GM13977 (cell line): ENCODE data around the gene ELANE.

Source experiments
- DNase-seq: peaks from one replicate; pipeline ENCODE4 v3.0.0; 2012; ENCODE audit warnings: low spot score
- in situ Hi-C: fragments of 300-500 bp; cut with MboI; formaldehyde crosslinking; loops from one replicate; pipeline ENCODE4 v1.12.0; 2022; ENCODE audit warnings: low sequenced_read_pairs, low pct_unique_long_range_greater_than_20kb, mixed read lengths, inconsistent platforms; ENCODE audit not compliant: unreplicated experiment
- TF ChIP-seq, protein P1 (sequence below): IDR thresholded peaks from 2 replicates; pipeline ENCODE4 v1.5.1; 2012; ENCODE audit warnings: mild to moderate bottlenecking, control low read depth; ENCODE audit not compliant: insufficient read depth; ENCODE audit errors: extremely low read depth, missing control alignments

The ELANE gene

DNA sequence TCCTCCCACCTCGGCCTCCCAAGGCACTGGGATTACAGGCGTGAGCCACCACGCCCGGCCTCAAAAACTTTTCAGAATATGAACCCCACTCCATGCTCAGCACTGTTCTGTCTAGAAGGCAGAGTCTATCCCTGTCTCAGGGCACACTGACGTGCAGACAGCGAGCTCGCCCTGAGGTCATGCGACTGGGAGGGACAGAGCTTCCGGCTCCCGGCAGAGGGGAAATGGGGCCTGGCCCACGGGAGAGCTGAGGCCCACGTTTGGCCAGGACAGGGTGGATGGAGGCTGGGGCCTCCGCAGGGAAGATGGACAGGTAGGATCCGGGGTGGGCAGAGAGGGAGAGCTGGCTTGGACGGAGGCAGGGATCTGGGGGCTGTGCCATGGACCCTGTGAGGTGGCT, 27.2 kb upstream of the ELANE start:
- TF ChIP-seq, protein P1, sequence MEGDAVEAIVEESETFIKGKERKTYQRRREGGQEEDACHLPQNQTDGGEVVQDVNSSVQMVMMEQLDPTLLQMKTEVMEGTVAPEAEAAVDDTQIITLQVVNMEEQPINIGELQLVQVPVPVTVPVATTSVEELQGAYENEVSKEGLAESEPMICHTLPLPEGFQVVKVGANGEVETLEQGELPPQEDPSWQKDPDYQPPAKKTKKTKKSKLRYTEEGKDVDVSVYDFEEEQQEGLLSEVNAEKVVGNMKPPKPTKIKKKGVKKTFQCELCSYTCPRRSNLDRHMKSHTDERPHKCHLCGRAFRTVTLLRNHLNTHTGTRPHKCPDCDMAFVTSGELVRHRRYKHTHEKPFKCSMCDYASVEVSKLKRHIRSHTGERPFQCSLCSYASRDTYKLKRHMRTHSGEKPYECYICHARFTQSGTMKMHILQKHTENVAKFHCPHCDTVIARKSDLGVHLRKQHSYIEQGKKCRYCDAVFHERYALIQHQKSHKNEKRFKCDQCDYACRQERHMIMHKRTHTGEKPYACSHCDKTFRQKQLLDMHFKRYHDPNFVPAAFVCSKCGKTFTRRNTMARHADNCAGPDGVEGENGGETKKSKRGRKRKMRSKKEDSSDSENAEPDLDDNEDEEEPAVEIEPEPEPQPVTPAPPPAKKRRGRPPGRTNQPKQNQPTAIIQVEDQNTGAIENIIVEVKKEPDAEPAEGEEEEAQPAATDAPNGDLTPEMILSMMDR: no peak
- in situ Hi-C loops: no loop called here
- DNase-seq: no peak

DNA sequence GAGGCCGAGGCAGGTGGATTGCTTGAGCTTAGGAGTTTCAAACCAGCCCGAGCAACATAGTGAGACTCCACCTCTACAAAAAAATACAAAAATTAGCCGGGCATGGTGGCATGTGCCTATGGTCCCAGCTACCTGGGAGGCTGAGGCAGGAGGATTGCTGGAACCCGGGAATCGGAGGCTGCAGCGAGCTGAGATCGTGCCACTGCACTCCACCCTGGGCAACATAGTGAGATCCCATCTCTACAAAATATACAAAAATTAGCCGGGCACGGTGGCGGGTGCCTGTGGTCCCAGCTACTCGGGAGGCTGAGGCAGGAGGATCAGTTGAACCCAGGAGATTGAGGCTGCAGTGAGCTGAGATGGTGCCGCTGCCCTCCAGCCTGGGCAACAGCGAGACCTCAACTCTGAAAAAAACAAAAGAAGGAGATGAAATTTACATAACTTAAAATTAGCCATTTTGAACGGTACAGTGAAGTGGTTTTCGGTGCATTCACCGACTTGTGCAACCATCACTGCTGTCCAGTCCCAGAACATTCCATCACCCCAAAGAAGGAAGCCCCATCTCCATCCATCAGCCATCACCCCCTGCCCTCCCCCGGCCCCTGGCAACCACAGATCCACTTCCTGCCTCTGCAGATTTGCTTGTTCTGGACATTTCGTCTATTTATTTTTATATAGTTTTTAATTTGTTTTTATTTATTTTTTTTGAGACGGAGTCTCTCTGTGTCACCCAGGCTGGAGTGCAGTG, 26.0 kb upstream of the ELANE start:
- TF ChIP-seq, protein P1: no peak
- no peak for DNase-seq
- in situ Hi-C loops: no loop called here

DNA sequence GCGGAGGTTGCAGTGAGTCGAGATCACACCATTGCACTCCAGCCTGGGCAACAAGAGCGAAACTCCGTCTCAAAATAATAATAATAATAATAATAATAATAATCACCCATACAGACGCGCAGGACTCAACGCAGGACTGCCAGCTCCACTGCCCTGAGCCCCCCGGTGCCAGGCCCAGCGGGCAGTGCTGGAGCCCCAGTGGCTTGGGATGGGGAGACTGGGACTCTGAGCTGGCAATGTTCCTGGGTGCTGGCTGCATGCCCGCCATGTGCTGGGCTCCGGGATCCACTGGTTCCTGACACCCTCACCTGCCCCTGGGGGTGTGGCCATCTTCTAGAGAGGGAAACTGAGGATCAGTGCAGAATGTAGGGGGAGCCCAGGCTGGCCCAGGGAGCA, 24.8 kb upstream of the ELANE start:
- TF ChIP-seq, protein P1: no peak
- in situ Hi-C loops: no loop called here

DNA sequence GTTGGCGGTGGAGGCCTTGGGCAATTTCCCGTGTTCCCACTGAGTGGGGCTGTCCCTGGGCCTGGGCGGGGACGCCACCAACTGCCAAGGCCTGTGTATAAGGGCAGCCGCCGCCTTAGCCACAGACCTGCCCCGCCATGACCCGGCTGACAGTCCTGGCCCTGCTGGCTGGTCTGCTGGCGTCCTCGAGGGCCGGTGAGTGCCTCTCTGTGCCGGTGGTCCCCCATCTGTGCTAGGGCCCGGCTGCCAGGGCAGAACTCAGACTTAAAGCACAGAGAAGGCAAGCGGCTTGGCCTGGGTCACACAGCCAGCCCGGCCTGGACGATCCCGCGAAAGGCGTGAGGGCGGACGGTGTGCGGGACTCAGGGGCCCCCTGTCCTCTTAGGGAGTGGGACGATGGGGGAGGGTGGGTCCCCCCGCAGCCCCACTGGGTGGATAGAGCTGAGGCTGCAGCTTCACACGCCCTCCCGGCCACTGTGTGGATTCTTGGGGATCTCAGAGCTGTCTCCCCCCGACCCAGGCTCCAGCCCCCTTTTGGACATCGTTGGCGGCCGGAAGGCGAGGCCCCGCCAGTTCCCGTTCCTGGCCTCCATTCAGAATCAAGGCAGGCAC, 24.3 kb upstream of the ELANE start, which contains the start of gene AZU1:
Gene AZU1 (plus strand): TSS at position 128 of the 612 bp plus-strand sequence. CDS start 10 bp downstream, at position 138.
- in situ Hi-C loops: no loop called here
- TF ChIP-seq, protein P1: no peak
- no peak for DNase-seq

More for the DNA sequence above, 24.8 kb upstream of the ELANE start:
- DNase-seq: no peak

DNA sequence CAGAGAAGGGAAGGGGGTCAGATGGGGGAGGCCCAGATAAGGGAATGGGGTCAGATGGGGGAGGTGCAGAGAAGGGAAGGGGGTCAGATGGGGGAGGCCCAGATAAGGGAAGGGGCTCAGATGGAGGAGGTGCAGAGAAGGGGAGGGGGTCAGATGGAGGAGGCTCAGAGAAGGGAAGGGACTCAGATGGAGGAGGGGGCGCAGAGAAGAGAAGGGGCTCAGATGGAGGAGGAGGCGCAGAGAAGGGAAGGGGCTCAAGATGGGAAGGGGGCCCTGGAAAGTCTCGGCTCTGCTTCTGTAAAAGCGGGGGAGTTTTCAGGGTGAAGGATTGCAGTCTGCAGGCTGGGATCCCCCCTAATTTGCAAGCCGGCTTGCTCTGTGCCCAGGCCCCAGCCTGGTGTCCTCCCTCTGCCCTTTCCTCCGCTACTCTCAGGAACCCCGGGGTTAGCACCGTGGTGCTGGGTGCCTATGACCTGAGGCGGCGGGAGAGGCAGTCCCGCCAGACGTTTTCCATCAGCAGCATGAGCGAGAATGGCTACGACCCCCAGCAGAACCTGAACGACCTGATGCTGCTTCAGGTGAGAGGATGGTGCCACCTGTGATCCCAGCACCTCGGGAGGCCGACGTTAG, 22.9 kb upstream of the ELANE start:
- no peak for DNase-seq
- in situ Hi-C loops: no loop called here
- TF ChIP-seq, protein P1: no peak

DNA sequence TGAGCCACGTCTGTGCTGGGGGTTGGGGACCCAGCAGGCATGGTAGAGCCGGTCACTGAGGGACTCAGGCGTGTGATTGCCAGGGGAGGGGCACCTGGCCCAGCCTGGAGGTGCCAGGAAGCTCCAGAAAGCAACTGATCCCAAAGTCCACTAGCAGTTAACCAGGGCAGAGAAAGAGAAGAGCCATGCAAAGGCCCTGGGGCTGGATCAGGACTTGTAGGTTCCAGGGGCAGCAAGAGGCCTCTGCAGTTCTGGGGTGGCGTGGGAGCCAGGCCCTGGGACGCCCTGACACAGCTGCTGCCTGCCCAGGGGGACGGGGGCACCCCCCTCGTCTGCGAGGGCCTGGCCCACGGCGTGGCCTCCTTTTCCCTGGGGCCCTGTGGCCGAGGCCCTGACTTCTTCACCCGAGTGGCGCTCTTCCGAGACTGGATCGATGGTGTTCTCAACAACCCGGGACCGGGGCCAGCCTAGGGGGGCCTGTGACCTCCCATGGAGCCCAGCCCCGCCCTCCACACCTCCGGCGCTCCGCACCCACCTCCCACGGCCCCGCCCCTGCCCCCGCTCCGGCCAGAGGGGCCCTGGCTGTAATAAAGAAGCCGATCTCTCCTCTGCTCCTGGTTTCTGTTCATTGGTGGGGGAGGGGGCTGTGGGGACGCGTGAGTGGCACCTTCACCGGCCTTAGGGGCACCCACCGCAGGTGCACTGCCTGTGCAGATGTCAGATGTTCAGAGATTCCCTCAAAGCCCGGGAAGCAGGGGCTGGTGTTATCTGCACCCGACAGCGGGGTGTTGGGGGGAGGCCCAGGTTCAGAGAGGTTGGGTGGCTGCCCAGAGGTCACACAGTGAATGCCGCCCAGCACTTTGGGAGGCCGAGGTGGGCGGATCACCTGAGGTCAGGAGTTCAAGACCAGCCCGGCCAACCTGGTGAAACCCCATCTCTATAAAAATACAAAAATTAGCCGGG, 20.4 kb upstream of the ELANE start:
- DNase-seq: no peak
- TF ChIP-seq, protein P1: no peak
- in situ Hi-C loops: no loop called here
